Hair follicle dermal papilla cell (primary cell): ENCODE data around the gene HACD1. TPM values are rescaled to one million over a fixed set of nuclear protein-coding genes. Genes with fewer than 3 reads are reported as not detected.

Experiments used
- small RNA-seq: library from RNA; depleted of rRNA; stranded (forward); fragments of <200 nt; gene quantifications from one replicate; pipeline ENCODE3, GENCODE V24; 2012
- total RNA-seq: library from RNA; depleted of rRNA; stranded (reverse); fragments of >200 nt; gene quantifications from 2 replicates; pipeline ENCODE4 v1.2.3, GENCODE V29; 2012

Gene HACD1
- 43.2 and 46.1 TPM in 2 replicates for total RNA-seq

GRCh38 chr10:17617031-17617911, at the start of gene HACD1:
Gene HACD1 (minus strand): TSS chr10:17617374. CDS start chr10:17617339, 35 bp downstream.

GRCh38 chr10:17643755-17644484, 26.7 kb upstream of the HACD1 start, which contains the start of gene STAM:
Gene STAM (plus strand): TSS chr10:17644151. CDS start chr10:17644340, 189 bp downstream.

Small RNAs within 50 kb of the gene (small RNA-seq; reads per million reads assigned to genes)
- gene AC069542.2 = not detected

Other genes with a start within 250 kb of the HACD1 start
- gene ST8SIA6, start 162.8 kb downstream of the HACD1 start, total RNA-seq = not detected in 2 replicates
- gene STAM, start 26.8 kb upstream of the HACD1 start, total RNA-seq = 39.7 and 40.9 TPM in 2 replicates
- gene TMEM236, start 134.8 kb upstream of the HACD1 start, total RNA-seq = 0.16 TPM in 1 of 2 replicates, not detected in the other
- gene MRC1, start 192.0 kb upstream of the HACD1 start, total RNA-seq = under 0.01 TPM in 1 of 2 replicates, not detected in the other